ENCODE data around the gene WHRN.

DNA sequence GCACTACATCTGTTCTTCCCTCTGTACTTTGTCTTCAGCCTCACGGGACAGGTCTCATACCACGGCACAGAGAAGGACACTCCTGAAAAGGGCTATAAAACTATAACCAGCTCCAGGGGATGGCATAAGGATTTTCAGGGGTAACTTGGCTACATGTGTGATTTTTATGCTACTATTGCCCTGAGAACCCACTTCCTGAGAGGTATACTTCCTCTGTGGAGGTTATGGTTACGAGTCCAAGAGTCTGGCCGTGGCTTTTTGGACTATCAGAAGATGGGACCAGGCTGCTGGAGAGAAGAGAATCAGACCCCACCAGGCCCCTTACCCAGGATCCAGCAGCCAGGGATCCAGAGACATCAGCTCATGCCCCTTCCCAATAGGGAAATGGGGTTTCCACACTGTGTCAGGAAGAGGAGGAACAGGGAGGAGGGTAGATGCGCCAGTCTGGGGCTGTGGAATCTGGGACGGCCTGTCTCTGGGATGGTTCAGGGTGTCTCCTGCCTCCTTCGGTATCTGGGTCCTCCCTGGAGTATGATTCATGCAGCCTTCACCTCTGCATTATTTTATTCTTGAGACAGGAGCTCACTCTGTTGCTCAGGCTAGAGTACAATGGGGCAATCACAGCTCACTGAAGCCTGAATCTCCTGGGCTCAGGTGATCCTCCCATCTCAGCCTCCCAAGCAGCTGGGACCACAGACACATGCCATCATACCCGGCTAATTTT lies 29.7 kb downstream of the WHRN start:
- TF ChIP-seq POLR2AphosphoS5 (IDR thresholded peaks at IDR 0.05; ENCODE audit: insufficient read depth in 1 of 2, low read depth in 1 of 2), result no peak
- TF ChIP-seq, protein P1, sequence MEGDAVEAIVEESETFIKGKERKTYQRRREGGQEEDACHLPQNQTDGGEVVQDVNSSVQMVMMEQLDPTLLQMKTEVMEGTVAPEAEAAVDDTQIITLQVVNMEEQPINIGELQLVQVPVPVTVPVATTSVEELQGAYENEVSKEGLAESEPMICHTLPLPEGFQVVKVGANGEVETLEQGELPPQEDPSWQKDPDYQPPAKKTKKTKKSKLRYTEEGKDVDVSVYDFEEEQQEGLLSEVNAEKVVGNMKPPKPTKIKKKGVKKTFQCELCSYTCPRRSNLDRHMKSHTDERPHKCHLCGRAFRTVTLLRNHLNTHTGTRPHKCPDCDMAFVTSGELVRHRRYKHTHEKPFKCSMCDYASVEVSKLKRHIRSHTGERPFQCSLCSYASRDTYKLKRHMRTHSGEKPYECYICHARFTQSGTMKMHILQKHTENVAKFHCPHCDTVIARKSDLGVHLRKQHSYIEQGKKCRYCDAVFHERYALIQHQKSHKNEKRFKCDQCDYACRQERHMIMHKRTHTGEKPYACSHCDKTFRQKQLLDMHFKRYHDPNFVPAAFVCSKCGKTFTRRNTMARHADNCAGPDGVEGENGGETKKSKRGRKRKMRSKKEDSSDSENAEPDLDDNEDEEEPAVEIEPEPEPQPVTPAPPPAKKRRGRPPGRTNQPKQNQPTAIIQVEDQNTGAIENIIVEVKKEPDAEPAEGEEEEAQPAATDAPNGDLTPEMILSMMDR (IDR thresholded peaks at IDR 0.05), result no peak
- no peak for TF ChIP-seq POLR2A (IDR thresholded peaks at IDR 0.05)
